Small intestine (tissue), 7 donors: ENCODE measurements around the gene ABCC1. TPM values are rescaled to one million over a fixed set of nuclear protein-coding genes. Genes with fewer than 3 reads are reported as not detected.
"Not testable (repeated sequence)": the region's sequence is repeated elsewhere in the genome, so short reads cannot be mapped to it uniquely, and the experiment has no call there.

Experiments used
- DNase-seq, 2 donors: peaks; one replicate each; pipeline versions ENCODE4 v3.0.0 to v3.0.0-alpha.2; 2013
- FAIRE-seq: peaks from 2 replicates; lab custom pipeline; 2012; peaks lifted over from hg19 to GRCh38; lab: Jason Lieb, UNC
- H3K27ac ChIP-seq, 3 donors: one replicate each; pipeline ENCODE4 v1.5.1; 2013; ENCODE audit warnings: low read length in 2 of 3, mild to moderate bottlenecking in 2 of 3, control low read depth in 1 of 3, inconsistent platforms in 1 of 3, low read depth in 1 of 3, moderate library complexity in 1 of 3
- H3K27me3 ChIP-seq, 3 donors: one replicate each; pipeline ENCODE4 v1.6.1; 2013; ENCODE audit warnings: low read length in 3 of 3, inconsistent platforms in 1 of 3; ENCODE audit not compliant: control insufficient read depth in 3 of 3, insufficient read depth in 3 of 3
- H3K36me3 ChIP-seq, 3 donors: one replicate each; pipeline ENCODE4 v1.6.1; 2013; ENCODE audit warnings: low read length in 3 of 3, inconsistent platforms in 1 of 3, low read depth in 1 of 3, mild to moderate bottlenecking in 1 of 3, moderate library complexity in 1 of 3; ENCODE audit not compliant: control insufficient read depth in 3 of 3, insufficient read depth in 2 of 3
- H3K4me1 ChIP-seq, 3 donors: one replicate each; pipeline ENCODE4 v1.6.1; 2013; ENCODE audit warnings: low read length in 2 of 3, inconsistent platforms in 1 of 3, low read depth in 1 of 3, mild to moderate bottlenecking in 1 of 3, moderate library complexity in 1 of 3; ENCODE audit not compliant: control insufficient read depth in 3 of 3, insufficient read depth in 2 of 3
- H3K4me3 ChIP-seq, 3 donors: one replicate each; pipeline ENCODE4 v1.5.1; 2013; ENCODE audit warnings: low read length in 3 of 3, control low read depth in 1 of 3, inconsistent platforms in 1 of 3, low read depth in 1 of 3, mild to moderate bottlenecking in 1 of 3, moderate library complexity in 1 of 3
- H3K9me3 ChIP-seq, 2 donors: one replicate each; pipeline ENCODE4 v1.6.1; 2013; ENCODE audit warnings: low read depth in 1 of 2, low read length in 1 of 2; ENCODE audit not compliant: control insufficient read depth in 2 of 2, insufficient read depth in 1 of 2
- WGBS, 3 donors: extraction: QIAGEN DNeasy Blood & Tissue Kit; methylation state at CpG; one replicate each; pipeline ENCODE4 v1.1.7; 2013; 5-methylcytosine and 5-hydroxymethylcytosine counted together
- polyA plus RNA-seq, 4 donors: library from polyadenylated mRNA; stranded (reverse) in 3 of 4; unstranded in 1 of 4; fragments of 200-250 nt in 3 of 4; fragments of 120-200 nt in 1 of 4; gene quantifications; one replicate each; pipeline versions ENCODE4 v1.2.1 to v1.2.3, GENCODE V29; 2013
- donor health status: healthy with polysubstance abuse.
- donor health status: control.
- donor health status: control.
- donor health status: Bipolar disorder and iron deficiency.
- donor health status: healthy.

ABCC1 gene
- polyA plus RNA-seq, 4 donors = 0.54 to 12.4 (median 4.1) TPM

DNA sequence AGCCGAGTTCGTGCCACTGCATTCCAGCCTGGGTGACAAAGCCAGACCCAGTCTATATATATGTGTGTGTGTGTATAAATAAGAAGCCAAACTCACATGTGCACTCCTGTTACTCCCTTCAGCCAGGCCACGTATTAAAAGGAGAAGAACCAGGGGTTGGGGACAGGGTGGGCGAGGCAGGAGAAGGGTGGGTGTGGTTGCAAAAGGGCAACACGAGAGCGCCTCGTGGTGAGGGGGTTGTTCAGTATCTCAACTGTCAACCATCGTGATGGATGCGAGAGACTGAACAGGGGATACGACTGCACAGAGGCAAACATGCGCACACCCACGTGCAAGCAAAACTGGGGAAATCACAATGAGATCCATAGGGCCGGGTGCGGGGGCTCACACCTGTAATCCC lies 219.0 kb downstream of the ABCC1 start:
- Histone ChIP-seq H3K27ac (no peak overlapping the region), H3K4me3 (no peak overlapping the region), H3K4me1 (no peaks in the 10 kb centered on the region), H3K36me3 (peaks cover 0 to 66% (median 1%) of the 10 kb centered on the region in 3 donors), H3K9me3 (no peaks in the 10 kb centered on the region), H3K27me3 (no peaks in the 10 kb centered on the region)
- 85 to 92% (median 89%) methylated on average over 14 of the region's 14 CpGs for WGBS, 3 donors
- FAIRE-seq (no peak), DNase-seq (no peak)

DNA sequence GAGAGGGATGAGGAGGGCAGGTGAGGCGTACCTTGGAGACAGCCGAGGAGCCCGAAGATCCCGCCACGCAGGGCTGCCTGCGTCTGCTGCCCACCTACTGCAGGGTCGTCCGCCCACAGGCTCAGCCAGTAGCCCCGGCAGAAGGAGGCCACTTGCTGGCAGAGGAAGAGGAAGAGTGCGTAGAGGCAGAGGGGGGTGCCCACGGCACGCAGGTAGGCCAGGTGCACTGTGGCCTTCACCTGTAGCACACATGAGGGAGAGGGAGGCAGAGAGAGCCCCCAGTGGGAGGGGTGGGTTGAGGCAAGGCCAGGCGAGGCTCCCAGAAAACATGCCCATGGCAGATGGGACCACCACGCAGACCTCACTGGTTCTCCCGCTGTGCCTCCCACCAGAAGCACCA lies 220.2 kb downstream of the ABCC1 start:
- Histone ChIP-seq H3K27me3 (no peaks in the 10 kb centered on the region), H3K9me3 (no peaks in the 10 kb centered on the region), H3K4me3 (no peak overlapping the region), H3K4me1 (no peaks in the 10 kb centered on the region), H3K36me3 (peaks cover 0 to 63% (median 1%) of the 10 kb centered on the region in 3 donors), H3K27ac (no peak overlapping the region)
- no peak for FAIRE-seq
- 88 to 95% (median 92%) methylated on average over 13 to 15 of the region's 15 CpGs for WGBS, 3 donors
- no peak for DNase-seq

DNA sequence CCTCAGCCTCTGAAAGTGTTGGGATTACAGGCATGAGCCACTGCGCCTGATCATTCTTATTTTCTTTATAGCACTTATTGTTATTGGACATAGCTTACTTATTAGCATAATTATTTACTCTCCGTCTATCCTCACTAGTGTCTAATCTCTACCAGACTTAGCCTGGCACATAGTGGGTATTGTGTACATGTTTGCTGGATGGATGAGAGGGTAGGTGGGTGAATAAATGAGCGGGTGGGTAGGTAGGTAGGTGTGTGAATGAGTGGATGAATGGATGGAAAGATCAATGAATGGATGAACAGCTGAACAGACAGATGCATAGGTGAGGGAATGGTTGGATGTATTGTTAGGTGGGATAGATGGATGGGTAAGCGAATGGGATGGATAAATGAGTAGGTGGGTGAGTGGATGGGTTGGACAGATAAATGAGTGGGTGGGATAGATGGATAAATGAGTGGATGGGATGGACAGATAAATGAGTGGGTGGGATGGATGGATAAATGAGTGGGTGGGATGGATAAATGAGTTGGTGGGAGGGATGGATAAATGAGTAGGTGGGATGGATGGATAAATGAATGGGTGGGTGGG lies 222.0 kb downstream of the ABCC1 start:
- 86 to 92% (median 90%) methylated on average over 4 of the region's 4 CpGs for WGBS, 3 donors
- H3K9me3 ChIP-seq = no peaks in the 10 kb centered on the region
- FAIRE-seq (no peak), DNase-seq (no peak)
- H3K27ac ChIP-seq = no peak overlapping the region
- H3K27me3 ChIP-seq = no peaks in the 10 kb centered on the region
- H3K4me3 ChIP-seq = no peak overlapping the region
- H3K4me1 ChIP-seq = no peaks in the 10 kb centered on the region
- H3K36me3 ChIP-seq = peaks cover 0 to 61% (median 6%) of the 10 kb centered on the region in 3 donors

DNA sequence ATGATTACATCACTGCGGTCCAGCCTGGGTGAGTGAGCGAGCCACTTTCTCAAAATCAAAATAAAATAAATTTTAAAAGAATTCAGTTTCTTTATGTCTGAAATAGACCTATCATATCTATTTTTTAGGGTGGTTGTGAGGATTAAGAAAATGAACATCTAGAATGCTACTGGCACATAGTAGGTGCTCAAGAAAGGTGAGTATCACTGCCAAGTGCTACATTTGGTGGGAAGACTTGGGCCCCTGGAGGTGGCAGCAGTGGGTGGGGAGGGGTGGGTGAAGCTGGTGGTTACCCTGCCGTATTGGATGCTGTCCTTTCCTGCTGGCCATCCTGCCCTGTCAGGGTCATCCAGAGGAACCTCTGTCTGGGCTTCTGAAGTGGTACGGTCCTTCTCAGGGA lies 223.6 kb downstream of the ABCC1 start:
- DNase-seq = no peak
- Histone ChIP-seq H3K9me3 (no peaks in the 10 kb centered on the region), H3K27me3 (no peaks in the 10 kb centered on the region), H3K27ac (no peak overlapping the region), H3K4me3 (no peak overlapping the region), H3K4me1 (no peaks in the 10 kb centered on the region), H3K36me3 (peaks cover 0 to 66% (median 15%) of the 10 kb centered on the region in 3 donors)
- 87 to 97% (median 94%) methylated on average over 4 of the region's 4 CpGs for WGBS, 3 donors
- no peak for FAIRE-seq

DNA sequence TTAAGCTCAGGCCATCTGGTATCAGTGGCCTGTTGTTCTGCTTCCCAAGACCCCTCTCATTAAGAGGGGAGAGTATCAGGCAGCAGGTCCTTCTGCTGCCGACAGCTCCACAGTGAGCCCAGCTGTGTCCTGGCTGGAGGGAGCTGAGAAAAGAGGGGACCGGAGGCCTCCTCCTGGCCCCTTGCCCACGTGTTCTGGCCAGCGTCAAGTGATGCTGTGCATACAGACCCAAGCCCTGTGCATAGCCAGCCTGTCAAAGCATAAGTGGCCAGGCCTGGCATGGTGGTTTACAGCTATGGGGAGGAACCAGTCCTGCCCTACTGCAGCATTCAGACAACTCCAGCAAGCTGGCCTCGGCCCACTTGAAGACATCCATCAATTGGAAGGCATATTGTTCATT lies 225.9 kb downstream of the ABCC1 start:
- H3K27ac ChIP-seq = no peak overlapping the region
- no peak overlapping the region for H3K4me3 ChIP-seq
- DNase-seq (peak in 1 of 2 donors; percentile 16), FAIRE-seq (no peak)
- peaks cover 0 to 65% (median 24%) of the 10 kb centered on the region in 3 donors for H3K36me3 ChIP-seq
- WGBS, 3 donors = 66 to 87% (median 78%) methylated on average over 5 of the region's 5 CpGs
- no peaks in the 10 kb centered on the region for H3K4me1 ChIP-seq
- H3K9me3 ChIP-seq = no peaks in the 10 kb centered on the region
- H3K27me3 ChIP-seq = no peaks in the 10 kb centered on the region

DNA sequence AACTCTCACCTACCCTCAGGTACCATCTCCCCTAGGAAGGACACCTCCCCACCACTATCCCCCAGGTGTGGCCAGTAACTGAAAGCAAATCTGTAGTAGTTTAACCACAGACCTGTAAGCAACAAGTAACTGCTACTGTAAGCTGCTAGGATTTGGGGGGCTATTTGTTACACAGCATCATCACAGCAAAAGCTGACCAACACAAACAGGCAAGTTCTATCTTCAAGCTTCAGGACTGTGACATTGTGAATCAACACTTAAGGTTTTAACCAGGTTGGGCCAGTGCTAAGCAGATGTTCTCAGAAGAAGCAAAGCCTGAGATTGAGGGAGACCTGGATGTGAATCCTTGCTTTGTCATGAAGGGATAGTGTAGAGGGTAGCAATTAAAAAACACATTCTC lies 226.9 kb downstream of the ABCC1 start:
- no peaks in the 10 kb centered on the region for H3K4me1 ChIP-seq
- FAIRE-seq (no peak), DNase-seq (no peak)
- no peak overlapping the region for H3K4me3 ChIP-seq
- peaks cover 0 to 57% (median 24%) of the 10 kb centered on the region in 3 donors for H3K36me3 ChIP-seq
- no peaks in the 10 kb centered on the region for H3K9me3 ChIP-seq
- no peak overlapping the region for H3K27ac ChIP-seq
- no peaks in the 10 kb centered on the region for H3K27me3 ChIP-seq

DNA sequence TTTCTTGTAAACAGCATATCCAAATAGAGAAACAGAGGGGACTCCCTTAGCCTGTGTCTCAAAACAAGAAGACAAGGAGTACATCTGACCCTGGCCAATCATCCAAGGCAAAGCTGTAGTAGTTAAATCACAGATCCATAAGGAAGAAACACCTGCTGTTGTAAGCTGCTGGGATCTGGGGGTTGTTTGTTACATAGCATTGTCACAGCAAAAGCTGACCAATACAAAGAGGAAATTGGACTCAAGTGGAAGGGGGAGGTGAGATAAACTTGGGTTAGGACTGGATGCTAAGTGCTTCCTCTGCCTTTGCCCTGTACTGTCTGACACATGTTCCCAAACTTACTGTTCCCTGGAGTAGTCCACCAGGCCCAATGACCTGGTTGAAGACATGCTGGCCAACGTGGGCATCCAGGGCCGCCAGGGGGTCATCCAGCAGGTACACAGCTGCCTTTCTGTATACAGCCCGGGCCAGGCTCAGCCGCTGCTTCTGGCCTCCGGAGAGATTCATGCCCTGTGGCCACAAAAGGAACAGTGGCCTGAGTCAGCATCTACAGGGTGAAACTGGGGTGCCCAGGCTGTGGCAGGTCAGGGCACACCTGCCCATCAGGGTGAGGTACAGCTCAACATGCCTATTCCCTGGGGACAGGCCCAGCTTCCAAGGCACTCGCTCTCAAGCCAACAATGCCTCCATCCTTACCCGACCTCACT lies 229.2 kb downstream of the ABCC1 start:
- 90 to 94% (median 93%) methylated on average over 7 of the region's 7 CpGs for WGBS, 3 donors
- Histone ChIP-seq H3K27me3 (no peaks in the 10 kb centered on the region), H3K4me3 (no peak overlapping the region), H3K36me3 (peaks cover 0 to 73% (median 33%) of the 10 kb centered on the region in 3 donors), H3K4me1 (no peaks in the 10 kb centered on the region), H3K9me3 (no peaks in the 10 kb centered on the region), H3K27ac (no peak overlapping the region)
- DNase-seq (no peak), FAIRE-seq (no peak)

DNA sequence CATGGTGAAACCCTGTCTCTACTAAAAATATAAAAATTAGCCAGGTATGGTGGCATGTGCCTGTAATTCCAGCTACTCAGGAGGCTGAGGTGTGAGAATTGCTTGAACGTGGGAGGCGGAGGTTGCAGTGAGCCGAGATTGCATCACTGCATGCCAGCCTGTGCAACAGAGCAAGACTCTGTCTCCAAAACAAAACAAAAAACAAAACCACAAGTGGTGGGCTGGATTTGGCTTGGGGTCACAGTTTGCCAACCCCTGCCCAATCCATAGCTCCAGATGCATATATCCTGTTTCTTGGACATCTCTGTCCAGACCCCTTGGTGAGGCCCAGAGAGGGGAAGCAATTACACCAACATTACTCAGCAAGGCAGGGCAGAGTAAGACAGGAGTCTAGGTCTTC lies 232.3 kb downstream of the ABCC1 start:
- not testable (repeated sequence) for H3K27me3 ChIP-seq, FAIRE-seq, H3K27ac ChIP-seq, H3K4me3 ChIP-seq, H3K9me3 ChIP-seq, DNase-seq, H3K4me1 ChIP-seq
- peaks cover 0 to 76% (median 29%) of the 10 kb centered on the region in 3 donors for H3K36me3 ChIP-seq
- WGBS, 3 donors = 81 to 93% (median 92%) methylated on average over 3 of the region's 3 CpGs
